Measurements from ENCODE around the gene NYNRIN. TPM values are rescaled to one million over a fixed set of nuclear protein-coding genes. Genes with fewer than 3 reads are reported as not detected.

NYNRIN gene
- total and polyA plus RNA-seq, 11 donors = 3.6 to 10.0 (median 7.1) TPM

- Histone ChIP-seq H3K27me3 (no peaks in the 10 kb centered on the region), H3K9me3 (no peaks in the 10 kb centered on the region), H3K4me1 (peaks cover 0 to 13% (median 1%) of the 10 kb centered on the region in 12 donors), H3K4me3 (no peak overlapping the region), H3K27ac (no peak overlapping the region), H3K36me3 (peaks cover 0 to 36% (median 23%) of the 10 kb centered on the region in 9 donors)
- TF ChIP-seq, protein P1, sequence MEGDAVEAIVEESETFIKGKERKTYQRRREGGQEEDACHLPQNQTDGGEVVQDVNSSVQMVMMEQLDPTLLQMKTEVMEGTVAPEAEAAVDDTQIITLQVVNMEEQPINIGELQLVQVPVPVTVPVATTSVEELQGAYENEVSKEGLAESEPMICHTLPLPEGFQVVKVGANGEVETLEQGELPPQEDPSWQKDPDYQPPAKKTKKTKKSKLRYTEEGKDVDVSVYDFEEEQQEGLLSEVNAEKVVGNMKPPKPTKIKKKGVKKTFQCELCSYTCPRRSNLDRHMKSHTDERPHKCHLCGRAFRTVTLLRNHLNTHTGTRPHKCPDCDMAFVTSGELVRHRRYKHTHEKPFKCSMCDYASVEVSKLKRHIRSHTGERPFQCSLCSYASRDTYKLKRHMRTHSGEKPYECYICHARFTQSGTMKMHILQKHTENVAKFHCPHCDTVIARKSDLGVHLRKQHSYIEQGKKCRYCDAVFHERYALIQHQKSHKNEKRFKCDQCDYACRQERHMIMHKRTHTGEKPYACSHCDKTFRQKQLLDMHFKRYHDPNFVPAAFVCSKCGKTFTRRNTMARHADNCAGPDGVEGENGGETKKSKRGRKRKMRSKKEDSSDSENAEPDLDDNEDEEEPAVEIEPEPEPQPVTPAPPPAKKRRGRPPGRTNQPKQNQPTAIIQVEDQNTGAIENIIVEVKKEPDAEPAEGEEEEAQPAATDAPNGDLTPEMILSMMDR (IDR thresholded peaks at IDR 0.05) = no peak
- no peak for TF ChIP-seq POLR2A (IDR thresholded peaks at IDR 0.05)
- WGBS, 4 donors = 69 to 83% (median 77%) methylated on average over 15 to 16 of the region's 16 CpGs
- DNase-seq (no peak), ATAC-seq (no peak)
- intact Hi-C loops (cut with DNase I) = no loop called here
Measured at GRCh38 chr14:24416932-24417619, 18.3 kb downstream of the NYNRIN start.

- peaks cover 0 to 27% (median 21%) of the 10 kb centered on the region in 9 donors for H3K36me3 ChIP-seq
- no peak for TF ChIP-seq POLR2A (IDR thresholded peaks at IDR 0.05)
- TF ChIP-seq, protein P1 (IDR thresholded peaks at IDR 0.05) = no peak
- intact Hi-C loops (cut with DNase I) = no loop called here
- no peak for DNase-seq
- ATAC-seq = peak in 1 of 4 donors; percentile 8
- WGBS, 4 donors = 70 to 88% (median 77%) methylated on average over 4 to 6 of the region's 6 CpGs
- H3K9me3 ChIP-seq = no peaks in the 10 kb centered on the region
- H3K4me1 ChIP-seq = peaks cover 0 to 13% (median 3%) of the 10 kb centered on the region in 12 donors
- H3K27ac ChIP-seq = no peak overlapping the region
- no peak overlapping the region for H3K4me3 ChIP-seq
- no peaks in the 10 kb centered on the region for H3K27me3 ChIP-seq
Measured at GRCh38 chr14:24417832-24418491, 19.2 kb downstream of the NYNRIN start.

GRCh38 chr14:24418492-24418873 lies 19.7 kb downstream of the NYNRIN start:
- intact Hi-C loops (cut with DNase I) = no loop called here
- Histone ChIP-seq H3K9me3 (no peaks in the 10 kb centered on the region), H3K36me3 (peaks cover 0 to 22% (median 16%) of the 10 kb centered on the region in 9 donors), H3K27me3 (no peaks in the 10 kb centered on the region), H3K27ac (no peak overlapping the region), H3K4me3 (no peak overlapping the region), H3K4me1 (peaks cover 0 to 13% (median 3%) of the 10 kb centered on the region in 12 donors)
- no peak for ATAC-seq
- peak in 1 of 5 donors; percentile 27 for DNase-seq
- no peak for TF ChIP-seq POLR2A (IDR thresholded peaks at IDR 0.05)
- TF ChIP-seq, protein P1 (IDR thresholded peaks at IDR 0.05) = no peak
- 55 to 82% (median 73%) methylated on average over 5 to 6 of the region's 6 CpGs for WGBS, 4 donors

- peaks cover 0 to 34% (median 14%) of the 10 kb centered on the region in 12 donors for H3K4me1 ChIP-seq
- H3K4me3 ChIP-seq = no peak overlapping the region
- TF ChIP-seq POLR2A (IDR thresholded peaks at IDR 0.05) = no peak
- TF ChIP-seq, protein P1 (IDR thresholded peaks at IDR 0.05) = no peak
- H3K36me3 ChIP-seq = no peaks in the 10 kb centered on the region
- H3K27ac ChIP-seq = no peak overlapping the region
- DNase-seq = no peak
- H3K9me3 ChIP-seq = no peaks in the 10 kb centered on the region
- intact Hi-C loops (cut with DNase I) = no loop called here
- H3K27me3 ChIP-seq = no peaks in the 10 kb centered on the region
- no peak for ATAC-seq
- WGBS, 4 donors = 79 to 90% (median 86%) methylated on average over 4 of the region's 4 CpGs
Measured at GRCh38 chr14:24422261-24422660, 23.5 kb downstream of the NYNRIN start.
